HepG2 (cell line): ENCODE data around the gene CENPM.

ENCODE experiments used
- GABPA ChIP-seq, 2 experiments: IDR thresholded peaks; 2 replicates each; pipeline ENCODE4 v1.6.1; 2011 to 2016; ENCODE audit warnings: low read depth in 2 of 2, low read length in 1 of 2, missing biosample characterization in 1 of 2, missing genetic modification characterization in 1 of 2
- SIN3A ChIP-seq: IDR thresholded peaks from 2 replicates; pipeline ENCODE4 v1.6.1; 2011; ENCODE audit warnings: low read depth, mild to moderate bottlenecking, control low read depth, low read length, borderline replicate concordance
- SP4 ChIP-seq: sonication (generic); formaldehyde crosslinking; IDR thresholded peaks from 2 replicates; pipeline ENCODE4 v1.8.1; 2023; ENCODE audit warnings: mild to moderate bottlenecking, missing genetic modification reagents
- SUZ12 ChIP-seq: fragments of 150-350 bp; IDR thresholded peaks from 2 replicates; pipeline ENCODE4 v1.6.1; 2014; ENCODE audit warnings: low read depth, low read length
- TCF7L2 ChIP-seq: IDR thresholded peaks from 2 replicates; pipeline ENCODE4 v1.6.1; 2011; ENCODE audit warnings: mild to moderate bottlenecking, low read depth, low read length, moderate library complexity
- TF ChIP-seq, protein P1 (sequence below): sonication (generic); formaldehyde crosslinking; IDR thresholded peaks from 2 replicates; pipeline ENCODE4 v1.5.0; 2020; ENCODE audit warnings: mild to moderate bottlenecking, missing genetic modification reagents, moderate library complexity

DNA sequence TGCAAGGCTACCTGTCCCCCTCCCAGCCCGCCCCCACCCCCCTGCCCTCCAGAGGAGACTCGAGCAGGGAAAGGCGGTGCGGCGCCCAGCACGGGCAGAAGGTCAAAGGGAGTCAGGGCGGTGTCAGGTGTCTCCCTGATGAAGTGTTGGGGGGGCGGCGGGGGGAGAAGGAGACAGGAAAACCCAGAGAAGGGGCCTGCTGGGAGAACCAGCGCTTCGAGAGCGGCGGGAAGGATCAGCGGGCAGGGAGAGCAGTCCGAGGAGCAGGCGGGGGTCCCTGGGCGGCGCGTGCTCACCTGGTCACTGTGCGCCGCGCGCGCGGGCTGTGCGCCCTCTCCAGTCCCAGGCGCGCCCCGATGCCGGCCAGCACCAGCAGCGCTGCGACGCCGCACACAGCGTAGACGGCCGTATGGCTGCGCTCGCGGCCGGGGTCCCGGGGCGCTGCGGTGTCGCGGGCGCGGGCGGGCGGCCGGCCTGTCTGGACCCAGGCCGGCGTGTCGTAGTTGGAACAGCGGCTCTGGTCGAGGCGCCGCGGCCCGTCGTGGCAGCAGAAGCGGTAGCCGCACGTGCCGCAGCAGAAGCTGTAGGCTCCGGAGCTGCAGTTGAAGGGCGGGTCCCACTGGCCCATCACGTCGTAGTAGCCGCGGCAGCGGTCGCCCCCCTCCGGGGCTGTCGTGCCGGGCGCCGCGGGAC, 33.0 kb downstream of the CENPM start:
- TF ChIP-seq TCF7L2 (no peak), GABPA (IDR thresholded peaks at IDR 0.05; ENCODE audit: low read depth, low read length) (no peak), GABPA (CRISPR knock-in tag; IDR thresholded peaks at IDR 0.05; ENCODE audit: low read depth) (no peak), SUZ12 (no peak), SIN3A (no peak), SP4 (CRISPR knock-in tag) (no peak)
- TF ChIP-seq, protein P1, sequence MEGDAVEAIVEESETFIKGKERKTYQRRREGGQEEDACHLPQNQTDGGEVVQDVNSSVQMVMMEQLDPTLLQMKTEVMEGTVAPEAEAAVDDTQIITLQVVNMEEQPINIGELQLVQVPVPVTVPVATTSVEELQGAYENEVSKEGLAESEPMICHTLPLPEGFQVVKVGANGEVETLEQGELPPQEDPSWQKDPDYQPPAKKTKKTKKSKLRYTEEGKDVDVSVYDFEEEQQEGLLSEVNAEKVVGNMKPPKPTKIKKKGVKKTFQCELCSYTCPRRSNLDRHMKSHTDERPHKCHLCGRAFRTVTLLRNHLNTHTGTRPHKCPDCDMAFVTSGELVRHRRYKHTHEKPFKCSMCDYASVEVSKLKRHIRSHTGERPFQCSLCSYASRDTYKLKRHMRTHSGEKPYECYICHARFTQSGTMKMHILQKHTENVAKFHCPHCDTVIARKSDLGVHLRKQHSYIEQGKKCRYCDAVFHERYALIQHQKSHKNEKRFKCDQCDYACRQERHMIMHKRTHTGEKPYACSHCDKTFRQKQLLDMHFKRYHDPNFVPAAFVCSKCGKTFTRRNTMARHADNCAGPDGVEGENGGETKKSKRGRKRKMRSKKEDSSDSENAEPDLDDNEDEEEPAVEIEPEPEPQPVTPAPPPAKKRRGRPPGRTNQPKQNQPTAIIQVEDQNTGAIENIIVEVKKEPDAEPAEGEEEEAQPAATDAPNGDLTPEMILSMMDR (CRISPR knock-in tag): no peak
